ENCODE data around the gene GALNT10.

Gene GALNT10

GRCh38 chr5:154332451-154332850 is 141.9 kb downstream of the GALNT10 start:
- DNase-seq (ENCODE audit: low read depth) = no peak
- no peak for TF ChIP-seq CTCF (IDR thresholded peaks at IDR 0.05; ENCODE audit: low read length, missing control alignments)
- no peak overlapping the region for H3K4me3 ChIP-seq (replicated peaks; ENCODE audit: low read depth, low read length)

- no peak for DNase-seq (ENCODE audit: low read depth)
- no peak for TF ChIP-seq CTCF (IDR thresholded peaks at IDR 0.05; ENCODE audit: low read length, missing control alignments)
- H3K4me3 ChIP-seq (replicated peaks; ENCODE audit: low read depth, low read length) = no peak overlapping the region
Observed at GRCh38 chr5:154333016-154333415, 142.5 kb downstream of the GALNT10 start.

GRCh38 chr5:154334406-154335064 is 144.0 kb downstream of the GALNT10 start:
- no peak for TF ChIP-seq CTCF (IDR thresholded peaks at IDR 0.05; ENCODE audit: low read length, missing control alignments)
- DNase-seq (ENCODE audit: low read depth) = no peak
- no peak overlapping the region for H3K4me3 ChIP-seq (replicated peaks; ENCODE audit: low read depth, low read length)

GRCh38 chr5:154335065-154335448 is 144.5 kb downstream of the GALNT10 start:
- H3K4me3 ChIP-seq (replicated peaks; ENCODE audit: low read depth, low read length) = no peak overlapping the region
- no peak for DNase-seq (ENCODE audit: low read depth)
- no peak for TF ChIP-seq CTCF (IDR thresholded peaks at IDR 0.05; ENCODE audit: low read length, missing control alignments)

GRCh38 chr5:154341620-154342019 is 151.1 kb downstream of the GALNT10 start:
- no peak for DNase-seq (ENCODE audit: low read depth)
- TF ChIP-seq CTCF (IDR thresholded peaks at IDR 0.05; ENCODE audit: low read length, missing control alignments) = no peak
- H3K4me3 ChIP-seq (replicated peaks; ENCODE audit: low read depth, low read length) = no peak overlapping the region

GRCh38 chr5:154342211-154342610 is 151.7 kb downstream of the GALNT10 start:
- TF ChIP-seq CTCF (IDR thresholded peaks at IDR 0.05; ENCODE audit: low read length, missing control alignments) = no peak
- no peak overlapping the region for H3K4me3 ChIP-seq (replicated peaks; ENCODE audit: low read depth, low read length)
- no peak for DNase-seq (ENCODE audit: low read depth)

GRCh38 chr5:154342963-154343362 is 152.4 kb downstream of the GALNT10 start:
- no peak overlapping the region for H3K4me3 ChIP-seq (replicated peaks; ENCODE audit: low read depth, low read length)
- DNase-seq (ENCODE audit: low read depth) = no peak
- TF ChIP-seq CTCF (IDR thresholded peaks at IDR 0.05; ENCODE audit: low read length, missing control alignments) = no peak

All from fibroblast of pulmonary artery (primary cell).